ENCODE results near the gene LGR5. TPM values are rescaled to one million over a fixed set of nuclear protein-coding genes. Genes with fewer than 3 reads are reported as not detected.

The LGR5 gene
- total and polyA plus RNA-seq, 2 of the 13 experiments (the other 11 are each of a cell fraction or from before 2014, with no cell fraction given) = 37.0 to 121 TPM

- BruUV-seq (replicated peaks) = no TSS peak
- TF ChIP-seq SMAD1 (CRISPR knock-in tag; IDR thresholded peaks at IDR 0.05; ENCODE audit: borderline replicate concordance, low read depth) (no peak), THAP7 (CRISPR knock-in tag; IDR thresholded peaks at IDR 0.05) (no peak), RNF2 (conservative IDR thresholded peaks at IDR 0.05; ENCODE audit: low read depth) (no peak), GLI4 (CRISPR knock-in tag; IDR thresholded peaks at IDR 0.05; ENCODE audit: borderline replicate concordance) (no peak), MBNL3 (CRISPR knock-in tag; conservative IDR thresholded peaks at IDR 0.05) (no peak), ZNF274 (CRISPR knock-in tag; IDR thresholded peaks at IDR 0.05) (no peak), CSRNP1 (CRISPR knock-in tag; IDR thresholded peaks at IDR 0.05) (no peak), KDM4B (CRISPR knock-in tag; IDR thresholded peaks at IDR 0.05) (no peak)
- no peaks in the 10 kb centered on the region for H4K20me1 ChIP-seq (ENCODE audit: insufficient read depth, low read length)
- no peak overlapping the region for H2AFZ ChIP-seq (ENCODE audit: low read length)
- peaks cover 34% of the 10 kb centered on the region for H3K9me3 ChIP-seq (ENCODE audit: low read length)
- in situ Hi-C loops (cut with HindIII; ENCODE audit: extremely low pct_ligation_motif_present, low pct_unique_long_range_greater_than_20kb) (loop anchor here (10.0 kb wide), 1 partner anchor 344 kb away; the partner anchor contains the start of gene RAB21), intact Hi-C loops (cut with micrococcal nuclease; ENCODE audit: unreplicated experiment) (no loop called here)
- H3K4me3 ChIP-seq (replicated peaks in 1 of 3; ENCODE audit: insufficient read depth in 1 of 3, low read depth in 2 of 3, low read length in 3 of 3) = no peak overlapping the region
- no peaks in the 10 kb centered on the region for H3K36me3 ChIP-seq (replicated peaks in 1 of 2; ENCODE audit: control insufficient read depth in 1 of 2, insufficient read depth in 2 of 2, low read length in 2 of 2)
- DNase-seq (ENCODE audit: low spot score) = no peak
- no peak overlapping the region for H3K27ac ChIP-seq (ENCODE audit: extremely low read length, insufficient read depth, low read length)
- H3K9ac ChIP-seq (ENCODE audit: insufficient read depth, low read depth, low read length) = no peak overlapping the region
- no peak for FAIRE-seq
- no peak for ATAC-seq
- CTCF ChIA-PET (ENCODE audit: low intra/inter-chr PET ratio, low total read pairs) = no interaction called here
- no peak overlapping the region for H3K4me2 ChIP-seq (ENCODE audit: low read depth, low read length)
- no peaks in the 10 kb centered on the region; a peak in 1 of 5 replicates for H3K27me3 ChIP-seq (ENCODE audit: control insufficient read depth in 1 of 2, insufficient read depth in 2 of 2, low read length in 2 of 2)
- H3K4me1 ChIP-seq (ENCODE audit: insufficient read depth, low read length) = no peaks in the 10 kb centered on the region
- POLR2A ChIA-PET = no interaction called here
- H3K79me2 ChIP-seq (ENCODE audit: insufficient read depth, low read length) = no peaks in the 10 kb centered on the region
Measured at GRCh38 chr12:71410844-71411243, 28.8 kb upstream of the LGR5 start.
